ENCODE results near the gene PLEK2. TPM values are rescaled to one million over a fixed set of nuclear protein-coding genes. Genes with fewer than 3 reads are reported as not detected.
"Not testable (repeated sequence)": the region's sequence is repeated elsewhere in the genome, so short reads cannot be mapped to it uniquely, and the experiment has no call there.

The PLEK2 gene
- total RNA-seq, 1 donor from 2014 or later, result 0.53 TPM

GRCh38 chr14:67416810-67417209 is 4.8 kb upstream of the PLEK2 start:
- no peaks in the 10 kb centered on the region for H3K36me3 ChIP-seq
- intact Hi-C loops (cut with DNase I), result no loop called here
- no peak for DNase-seq (ENCODE audit: low spot score in 2 of 2)
- no peak overlapping the region for H3K27ac ChIP-seq
- TF ChIP-seq, protein P1, sequence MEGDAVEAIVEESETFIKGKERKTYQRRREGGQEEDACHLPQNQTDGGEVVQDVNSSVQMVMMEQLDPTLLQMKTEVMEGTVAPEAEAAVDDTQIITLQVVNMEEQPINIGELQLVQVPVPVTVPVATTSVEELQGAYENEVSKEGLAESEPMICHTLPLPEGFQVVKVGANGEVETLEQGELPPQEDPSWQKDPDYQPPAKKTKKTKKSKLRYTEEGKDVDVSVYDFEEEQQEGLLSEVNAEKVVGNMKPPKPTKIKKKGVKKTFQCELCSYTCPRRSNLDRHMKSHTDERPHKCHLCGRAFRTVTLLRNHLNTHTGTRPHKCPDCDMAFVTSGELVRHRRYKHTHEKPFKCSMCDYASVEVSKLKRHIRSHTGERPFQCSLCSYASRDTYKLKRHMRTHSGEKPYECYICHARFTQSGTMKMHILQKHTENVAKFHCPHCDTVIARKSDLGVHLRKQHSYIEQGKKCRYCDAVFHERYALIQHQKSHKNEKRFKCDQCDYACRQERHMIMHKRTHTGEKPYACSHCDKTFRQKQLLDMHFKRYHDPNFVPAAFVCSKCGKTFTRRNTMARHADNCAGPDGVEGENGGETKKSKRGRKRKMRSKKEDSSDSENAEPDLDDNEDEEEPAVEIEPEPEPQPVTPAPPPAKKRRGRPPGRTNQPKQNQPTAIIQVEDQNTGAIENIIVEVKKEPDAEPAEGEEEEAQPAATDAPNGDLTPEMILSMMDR (IDR thresholded peaks at IDR 0.05), result no peak
- peaks cover 3% of the 10 kb centered on the region for H3K27me3 ChIP-seq
- no peak overlapping the region for H3K4me3 ChIP-seq
- no peaks in the 10 kb centered on the region for H3K9me3 ChIP-seq
- H3K4me1 ChIP-seq, result no peaks in the 10 kb centered on the region

- DNase-seq (ENCODE audit: low spot score in 2 of 2), result no peak
- TF ChIP-seq, protein P1 (IDR thresholded peaks at IDR 0.05), result no peak
- H3K27ac ChIP-seq, result no peak overlapping the region
These were observed 4.1 kb upstream of the PLEK2 start for GRCh38 chr14:67416085-67416484.

GRCh38 chr14:67415610-67416009 is 3.6 kb upstream of the PLEK2 start:
- H3K9me3 ChIP-seq; H3K36me3 ChIP-seq; H3K27ac ChIP-seq; H3K4me1 ChIP-seq; H3K4me3 ChIP-seq; intact Hi-C loops (cut with DNase I); DNase-seq (ENCODE audit: low spot score in 2 of 2); H3K27me3 ChIP-seq: not testable (repeated sequence)

More at GRCh38 chr14:67416085-67416484, 4.1 kb upstream of the PLEK2 start:
- intact Hi-C loops (cut with DNase I), result no loop called here
- Histone ChIP-seq H3K9me3 (no peaks in the 10 kb centered on the region), H3K36me3 (no peaks in the 10 kb centered on the region), H3K4me1 (no peaks in the 10 kb centered on the region), H3K4me3 (no peak overlapping the region), H3K27me3 (peaks cover 3% of the 10 kb centered on the region)

GRCh38 chr14:67413806-67414769 is 2.1 kb upstream of the PLEK2 start:
- intact Hi-C loops (cut with DNase I), result no loop called here
- H3K4me3 ChIP-seq, result no peak overlapping the region
- H3K9me3 ChIP-seq, result no peaks in the 10 kb centered on the region
- peak in 1 of 2 donors; percentile 66 for DNase-seq (ENCODE audit: low spot score in 2 of 2)
- H3K27ac ChIP-seq, result no peak overlapping the region
- H3K4me1 ChIP-seq, result no peaks in the 10 kb centered on the region
- TF ChIP-seq, protein P1 (IDR thresholded peaks at IDR 0.05), result no peak
- H3K36me3 ChIP-seq, result no peaks in the 10 kb centered on the region
- H3K27me3 ChIP-seq, result peaks cover 3% of the 10 kb centered on the region

DNA sequence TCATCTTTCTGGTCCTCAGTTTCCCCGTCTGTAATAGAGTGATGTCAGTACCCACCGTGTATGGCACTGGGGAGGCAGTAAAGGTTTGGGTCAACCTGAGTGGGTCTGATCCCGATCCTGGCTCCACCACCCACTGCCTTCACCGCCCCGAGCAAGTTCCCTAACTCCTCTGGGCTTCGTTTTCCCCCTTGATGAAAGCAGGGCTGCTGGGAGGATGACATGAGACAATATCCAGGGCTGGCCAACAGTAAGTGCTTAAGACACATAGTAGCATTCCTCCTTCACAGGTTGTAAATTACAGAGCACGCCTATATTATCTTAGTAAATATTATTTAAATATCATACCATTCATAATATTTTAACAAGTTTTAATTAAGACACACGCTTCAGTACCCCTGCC is 595 bp downstream of the PLEK2 start:
- Histone ChIP-seq H3K36me3 (no peaks in the 10 kb centered on the region), H3K4me1 (no peaks in the 10 kb centered on the region), H3K4me3 (peak overlapping the region; percentile 46 to 51), H3K27ac (no peak overlapping the region), H3K9me3 (no peaks in the 10 kb centered on the region), H3K27me3 (peaks cover 3% of the 10 kb centered on the region)
- TF ChIP-seq, protein P1 (IDR thresholded peaks at IDR 0.05), result no peak
- intact Hi-C loops (cut with DNase I), result no loop called here
- DNase-seq (ENCODE audit: low spot score in 2 of 2), result no peak

DNA sequence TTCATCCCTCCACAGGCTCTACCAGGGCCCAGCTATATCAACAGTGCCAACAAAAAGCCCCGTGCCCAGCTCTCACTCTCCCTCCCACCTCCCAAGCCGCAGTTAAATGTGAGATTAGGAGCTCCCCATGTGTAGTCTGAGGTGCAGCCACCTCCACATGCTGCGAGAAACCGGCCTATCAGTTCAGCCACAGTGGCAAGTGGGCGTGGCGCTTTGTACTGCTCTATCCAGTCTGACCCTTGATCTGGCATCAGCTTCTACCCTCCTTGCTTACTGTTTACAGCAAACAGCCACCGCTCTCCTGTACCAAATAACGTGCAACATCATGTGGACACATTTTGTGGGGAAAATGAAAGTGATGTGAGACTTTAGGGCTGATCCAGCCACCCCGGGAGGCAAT is 1.7 kb downstream of the PLEK2 start:
- Histone ChIP-seq H3K27me3 (peaks cover 3% of the 10 kb centered on the region), H3K27ac (no peak overlapping the region), H3K9me3 (no peaks in the 10 kb centered on the region), H3K4me1 (no peaks in the 10 kb centered on the region), H3K36me3 (no peaks in the 10 kb centered on the region), H3K4me3 (no peak overlapping the region)
- intact Hi-C loops (cut with DNase I), result no loop called here
- no peak for DNase-seq (ENCODE audit: low spot score in 2 of 2)
- TF ChIP-seq, protein P1 (IDR thresholded peaks at IDR 0.05), result no peak
